Renal cortical epithelial cell (primary cell): ENCODE data around the gene MACROD2. TPM values are rescaled to one million over a fixed set of nuclear protein-coding genes. Genes with fewer than 3 reads are reported as not detected.
"Not testable (repeated sequence)": the region's sequence is repeated elsewhere in the genome, so short reads cannot be mapped to it uniquely, and the experiment has no call there.

ENCODE experiments used
- DNase-seq: peaks from one replicate; pipeline ENCODE4 v3.0.0-alpha.2; 2011; ENCODE audit warnings: low read depth
- total RNA-seq: library from RNA; depleted of rRNA; stranded (reverse); fragments of >200 nt; gene quantifications from 2 replicates; pipeline ENCODE4 v1.2.3, GENCODE V29; 2014

The MACROD2 gene
- total RNA-seq, 1 donor from 2014 or later, result 5.4 TPM

- no peak for DNase-seq
Observed at GRCh38 chr20:14906908-14907434, 911.7 kb downstream of the MACROD2 start.

GRCh38 chr20:14910126-14910525 is 914.8 kb downstream of the MACROD2 start:
- no peak for DNase-seq

DNA sequence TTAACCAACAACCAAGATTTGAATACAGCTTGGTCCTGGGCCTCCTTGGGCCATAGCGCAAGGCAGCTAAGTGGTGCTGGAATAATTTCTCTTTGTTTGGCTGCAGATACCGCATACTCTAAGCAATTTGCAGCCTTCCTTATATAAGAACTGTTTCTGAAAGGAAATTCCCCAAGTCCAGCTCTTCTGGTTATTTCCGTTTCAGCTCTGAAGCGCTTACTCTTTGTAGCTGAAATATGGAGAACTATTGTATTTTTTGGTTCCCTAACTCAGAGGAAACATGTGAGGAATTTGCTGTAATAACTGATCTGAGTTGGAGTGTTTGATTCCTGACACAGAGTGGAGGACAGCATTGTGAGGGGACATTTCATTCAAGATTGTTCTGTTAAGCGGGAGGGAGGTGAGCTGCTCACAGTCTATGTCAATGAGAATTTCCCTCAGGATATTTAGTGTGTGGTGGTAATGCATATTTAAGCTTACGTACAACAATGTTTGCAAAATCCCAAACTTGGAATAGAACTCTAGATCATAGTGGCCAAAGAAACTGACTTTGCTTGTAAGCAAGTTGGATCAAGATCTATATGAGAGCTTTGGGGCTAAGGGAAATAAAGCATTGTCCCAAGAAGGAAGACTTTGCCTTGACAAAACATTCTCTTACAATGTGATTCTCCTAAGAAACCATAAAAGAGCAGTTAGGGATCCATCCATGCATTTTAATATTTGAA is 918.7 kb downstream of the MACROD2 start:
- DNase-seq, result no peak

DNA sequence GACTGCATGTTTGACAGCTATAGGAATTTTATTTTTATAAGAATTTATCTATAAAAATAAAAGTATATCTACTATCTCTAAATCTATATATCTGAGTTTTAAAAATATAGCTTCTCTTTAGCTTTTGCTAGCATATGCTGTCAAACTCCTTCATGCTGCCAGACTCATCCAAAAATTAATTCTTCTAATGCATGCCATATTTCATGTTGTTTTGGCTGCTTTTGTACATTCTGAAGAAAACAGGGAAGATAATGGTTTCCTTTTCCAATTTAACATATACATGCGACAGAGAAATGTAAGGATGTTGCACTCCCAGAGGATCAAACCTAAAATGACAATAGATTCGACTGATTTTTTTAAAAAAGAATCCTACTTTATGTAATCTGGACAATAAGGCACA is 919.3 kb downstream of the MACROD2 start:
- no peak for DNase-seq

GRCh38 chr20:14915356-14915755 is 920.0 kb downstream of the MACROD2 start:
- DNase-seq, result no peak

DNA sequence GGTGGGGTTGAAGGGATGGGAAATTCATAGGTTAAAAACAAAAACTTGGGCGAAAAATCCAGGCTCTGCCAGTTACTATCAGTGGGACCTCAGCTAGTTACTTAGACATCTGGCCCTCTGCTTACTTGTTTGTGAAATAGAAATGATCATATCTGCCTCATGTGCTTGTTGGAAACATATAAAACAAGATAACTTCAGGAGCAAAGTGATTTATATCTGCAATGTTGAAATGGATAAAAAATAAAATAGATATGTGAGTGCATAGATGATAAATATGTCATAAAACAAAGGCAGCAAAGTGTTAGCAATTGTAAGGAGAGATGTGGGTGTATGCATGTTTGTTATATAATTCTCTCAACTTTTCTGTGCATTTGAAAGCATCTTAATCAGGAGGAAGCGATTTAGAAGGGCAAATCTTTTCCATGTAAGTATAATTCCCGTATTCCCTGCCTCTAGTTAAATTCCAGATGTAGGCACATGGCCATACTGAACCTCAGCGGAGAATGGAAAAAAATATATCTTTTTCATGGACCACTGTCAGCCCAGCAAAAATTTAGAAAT is 921.1 kb downstream of the MACROD2 start:
- DNase-seq, result no peak

DNA sequence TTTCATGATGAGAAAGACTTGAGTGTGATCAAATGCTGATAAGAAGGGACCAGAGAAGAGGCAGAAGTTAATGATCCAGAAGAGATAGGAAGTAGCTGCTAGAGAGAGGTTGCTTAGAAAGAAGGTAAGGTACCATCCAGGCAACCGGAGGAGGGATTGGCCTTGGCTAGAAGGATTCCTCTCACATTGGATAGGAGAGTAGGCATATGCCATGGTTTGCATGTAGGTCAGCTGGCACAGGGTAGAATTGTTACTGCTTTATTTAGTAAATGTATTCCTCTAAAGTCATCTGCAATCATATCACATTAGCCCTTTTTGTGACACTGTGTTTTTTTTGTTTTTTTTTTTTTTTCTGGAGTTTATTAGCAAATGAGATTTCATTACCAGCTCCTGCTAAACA is 923.0 kb downstream of the MACROD2 start:
- DNase-seq, result no peak

- DNase-seq, result no peak
Observed at GRCh38 chr20:14918976-14919375, 923.7 kb downstream of the MACROD2 start.

- peak; percentile 80 for DNase-seq
Observed at GRCh38 chr20:14919501-14920081, 924.3 kb downstream of the MACROD2 start.

- peak; percentile 56 for DNase-seq
Observed at GRCh38 chr20:14921513-14921912, 926.2 kb downstream of the MACROD2 start.

- DNase-seq, result peak; percentile 62
Observed at GRCh38 chr20:14922503-14923267, 927.4 kb downstream of the MACROD2 start.

DNA sequence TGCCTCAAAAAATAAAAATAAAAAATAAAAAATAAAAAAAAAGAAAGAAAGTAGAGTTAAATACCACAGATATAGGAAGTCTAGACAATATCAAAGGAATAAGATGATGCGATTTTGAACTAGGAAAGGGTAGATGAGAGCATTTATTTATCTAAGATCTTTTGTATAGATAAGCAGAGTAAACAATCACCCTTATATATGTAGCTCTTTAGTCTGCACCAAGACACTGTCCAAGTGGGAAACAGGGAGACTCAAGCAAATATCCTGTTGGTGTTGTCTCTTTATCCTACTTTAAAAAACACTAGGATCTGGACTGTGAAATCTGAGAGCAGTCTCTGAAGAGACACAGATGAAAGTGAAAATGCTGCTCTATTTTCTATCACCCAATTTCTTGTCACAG is 929.1 kb downstream of the MACROD2 start:
- no peak for DNase-seq

DNA sequence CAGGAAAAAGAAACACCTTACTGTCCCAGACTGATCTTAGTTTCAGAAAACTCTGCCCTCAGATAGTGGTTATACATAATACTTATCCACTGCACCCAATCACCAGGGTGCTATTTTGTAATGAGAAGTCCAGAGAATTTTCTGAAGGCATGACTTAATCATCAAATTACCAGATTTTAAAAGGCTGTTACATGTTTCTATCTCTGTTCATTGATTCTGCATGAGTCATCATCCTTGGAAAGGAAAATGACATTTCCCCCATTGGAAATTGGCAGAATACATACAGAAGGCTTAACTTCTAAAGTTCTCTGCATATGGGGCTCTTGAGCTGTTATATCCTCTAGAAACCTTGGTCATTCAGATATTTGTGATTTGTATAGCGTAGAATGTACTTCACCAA is 930.0 kb downstream of the MACROD2 start:
- DNase-seq, result peak; percentile 38

- not testable (repeated sequence) for DNase-seq
Observed at GRCh38 chr20:14926436-14926835, 931.1 kb downstream of the MACROD2 start.

DNA sequence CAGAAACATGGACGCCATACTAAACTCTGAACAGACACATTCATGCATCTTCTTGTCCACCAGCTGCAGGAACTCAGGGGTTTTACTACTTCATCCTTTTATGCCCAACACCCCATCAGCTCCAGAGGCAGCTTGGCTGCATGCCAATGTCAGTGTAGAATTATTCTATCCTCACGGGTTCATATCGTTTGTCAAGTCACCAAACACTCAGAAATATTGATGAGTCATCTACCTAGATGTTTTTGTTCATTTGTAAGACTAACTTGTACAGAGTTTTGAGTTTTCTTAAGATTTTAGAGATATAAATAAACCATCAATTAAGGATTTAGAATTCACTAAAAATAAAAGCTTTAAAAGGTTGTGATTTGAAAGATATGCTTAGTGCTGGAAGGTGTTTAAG is 932.8 kb downstream of the MACROD2 start:
- no peak for DNase-seq

DNA sequence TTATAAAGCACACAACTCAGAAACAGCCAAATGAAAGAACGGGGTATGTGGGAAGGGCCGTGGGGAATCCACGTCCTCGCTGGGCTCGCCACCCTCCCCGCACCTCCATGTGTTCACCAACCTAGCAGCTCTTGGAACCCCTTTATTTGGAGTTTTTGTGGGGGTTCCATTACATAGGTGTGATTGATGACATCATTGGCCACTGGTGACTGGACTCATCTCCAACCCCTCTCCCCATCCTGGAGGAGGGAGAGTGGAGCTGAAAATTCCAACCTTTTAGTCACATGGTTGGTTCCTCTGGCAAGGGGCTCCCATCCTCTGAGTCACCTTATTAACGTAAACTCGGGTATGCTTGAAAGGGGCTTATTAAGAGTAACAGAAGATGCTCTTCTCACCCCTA is 934.1 kb downstream of the MACROD2 start:
- DNase-seq, result no peak

GRCh38 chr20:14932040-14932439 is 936.7 kb downstream of the MACROD2 start:
- DNase-seq, result peak; percentile 39

DNA sequence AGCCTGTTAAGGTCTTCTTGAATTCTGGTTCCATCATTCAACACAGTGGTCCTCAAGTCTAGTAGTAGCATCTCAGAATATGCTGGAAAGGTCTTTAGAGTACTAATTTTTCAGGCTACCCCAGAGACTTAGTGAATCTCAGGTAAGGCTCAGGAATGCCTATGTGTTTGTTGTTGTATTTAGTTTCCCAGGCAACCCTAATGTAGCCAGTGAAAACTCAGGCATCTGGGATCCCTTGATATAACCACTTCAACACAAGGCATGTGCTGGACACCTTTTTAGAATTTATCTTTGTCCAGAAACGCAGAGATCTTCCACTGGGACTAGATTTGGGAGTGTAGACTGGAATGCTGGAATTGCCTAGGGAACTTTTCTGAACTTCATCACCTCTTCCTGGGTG is 940.0 kb downstream of the MACROD2 start:
- peak; percentile 25 for DNase-seq

DNA sequence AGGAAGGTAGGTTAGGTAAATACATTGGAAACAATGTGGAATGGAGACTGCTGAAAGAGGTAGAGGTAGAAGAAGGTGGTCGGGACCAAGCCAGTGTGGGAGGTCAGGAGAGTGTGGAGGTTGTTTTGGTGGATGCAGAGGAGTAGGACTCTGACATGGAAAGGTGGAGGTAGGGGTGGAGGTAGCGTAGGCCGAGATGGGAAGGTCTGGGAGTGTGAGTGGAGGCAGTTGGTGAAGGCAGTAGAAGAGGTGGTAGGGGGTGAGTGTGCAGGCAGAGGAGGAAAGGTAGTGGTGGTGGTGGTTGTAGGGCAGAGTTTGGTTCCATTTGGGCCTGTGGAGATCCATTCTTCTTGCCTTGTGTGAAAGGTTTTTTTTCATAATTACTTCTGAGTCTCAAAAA is 941.7 kb downstream of the MACROD2 start:
- no peak for DNase-seq

DNA sequence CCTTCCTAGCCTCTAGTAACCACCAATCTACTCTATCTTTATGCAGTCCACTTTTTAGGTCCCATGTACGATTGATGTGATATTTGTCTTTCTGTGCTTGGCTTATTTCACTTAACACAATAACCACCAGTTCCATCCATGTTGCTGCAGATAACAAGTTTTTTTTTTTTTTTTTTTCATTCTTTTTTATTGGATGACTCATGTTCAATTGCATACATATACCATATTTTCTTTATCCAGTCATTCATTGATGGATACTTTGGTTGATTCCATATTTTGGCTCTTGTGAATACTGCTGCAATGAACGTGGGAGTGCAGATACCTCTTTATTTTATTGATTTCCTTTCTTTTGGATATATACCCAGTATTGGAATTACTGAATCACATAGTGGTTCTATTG is 942.5 kb downstream of the MACROD2 start:
- DNase-seq, result no peak

DNA sequence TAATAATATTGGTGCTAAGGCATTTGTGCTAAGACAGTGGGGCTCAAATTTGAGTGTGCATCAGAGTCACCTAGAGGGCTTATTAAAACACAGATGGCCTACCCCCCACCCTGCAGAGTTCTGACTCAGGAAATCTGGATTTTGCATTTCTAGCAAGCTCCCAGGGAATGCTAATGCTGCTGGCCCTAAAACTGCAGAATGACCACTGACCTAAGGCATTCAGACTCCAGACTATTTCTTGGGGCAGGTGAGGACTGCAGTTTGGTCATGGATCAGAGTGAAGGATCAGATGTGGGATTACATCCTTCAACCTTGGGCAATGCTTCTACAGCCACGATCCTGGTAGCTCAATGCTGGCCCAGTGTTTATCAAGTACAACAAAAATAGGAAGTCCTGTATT is 952.2 kb downstream of the MACROD2 start:
- DNase-seq, result no peak

GRCh38 chr20:14947946-14948345 is 952.6 kb downstream of the MACROD2 start:
- no peak for DNase-seq
